Measurements from ENCODE around the gene PABPN1. TPM values are rescaled to one million over a fixed set of nuclear protein-coding genes. Genes with fewer than 3 reads are reported as not detected.
A peak's percentile ranks its signal among the peaks of the same experiment; 100 is the strongest.

Gene PABPN1
- total and polyA plus RNA-seq, 2 of the 13 experiments (the other 11 are each of a cell fraction or from before 2014, with no cell fraction given): 233 to 524 TPM

- TF ChIP-seq ZNF350 (CRISPR knock-in tag; IDR thresholded peaks at IDR 0.05; ENCODE audit: borderline replicate concordance, low read depth) (peak; percentile 99), MED8 (CRISPR knock-in tag; IDR thresholded peaks at IDR 0.05; ENCODE audit: insufficient replicate concordance) (peak; percentile 81), GMEB1 (CRISPR knock-in tag; IDR thresholded peaks at IDR 0.05; ENCODE audit: borderline replicate concordance) (peak; percentile 92), ASH2L (IDR thresholded peaks at IDR 0.05; ENCODE audit: insufficient read length, low read depth, low read length) (peak; percentile 95), ZNF224 (CRISPR knock-in tag; IDR thresholded peaks at IDR 0.05) (peak; percentile 62), FOXP1 (IDR thresholded peaks at IDR 0.05) (no peak), FOXP1 (CRISPR knock-in tag; IDR thresholded peaks at IDR 0.05) (peak; percentile 21; the same call in 1 of the 2 replicates), ATRX (CRISPR knock-in tag; IDR thresholded peaks at IDR 0.05; ENCODE audit: borderline replicate concordance) (no peak; the same call in 1 of the 2 replicates), CEBPZ (IDR thresholded peaks at IDR 0.05; ENCODE audit: low read length) (peak; percentile 99), HOXA7 (CRISPR knock-in tag; IDR thresholded peaks at IDR 0.05) (no peak), SMARCE1 (IDR thresholded peaks at IDR 0.05; ENCODE audit: borderline replicate concordance) (no peak), ZSCAN12 (CRISPR knock-in tag; IDR thresholded peaks at IDR 0.05) (peak; percentile 94)
- TF ChIP-seq, protein P1, sequence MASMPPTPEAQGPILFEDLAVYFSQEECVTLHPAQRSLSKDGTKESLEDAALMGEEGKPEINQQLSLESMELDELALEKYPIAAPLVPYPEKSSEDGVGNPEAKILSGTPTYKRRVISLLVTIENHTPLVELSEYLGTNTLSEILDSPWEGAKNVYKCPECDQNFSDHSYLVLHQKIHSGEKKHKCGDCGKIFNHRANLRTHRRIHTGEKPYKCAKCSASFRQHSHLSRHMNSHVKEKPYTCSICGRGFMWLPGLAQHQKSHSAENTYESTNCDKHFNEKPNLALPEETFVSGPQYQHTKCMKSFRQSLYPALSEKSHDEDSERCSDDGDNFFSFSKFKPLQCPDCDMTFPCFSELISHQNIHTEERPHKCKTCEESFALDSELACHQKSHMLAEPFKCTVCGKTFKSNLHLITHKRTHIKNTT (CRISPR knock-in tag; IDR thresholded peaks at IDR 0.05): no peak
- TF ChIP-seq, protein P2, sequence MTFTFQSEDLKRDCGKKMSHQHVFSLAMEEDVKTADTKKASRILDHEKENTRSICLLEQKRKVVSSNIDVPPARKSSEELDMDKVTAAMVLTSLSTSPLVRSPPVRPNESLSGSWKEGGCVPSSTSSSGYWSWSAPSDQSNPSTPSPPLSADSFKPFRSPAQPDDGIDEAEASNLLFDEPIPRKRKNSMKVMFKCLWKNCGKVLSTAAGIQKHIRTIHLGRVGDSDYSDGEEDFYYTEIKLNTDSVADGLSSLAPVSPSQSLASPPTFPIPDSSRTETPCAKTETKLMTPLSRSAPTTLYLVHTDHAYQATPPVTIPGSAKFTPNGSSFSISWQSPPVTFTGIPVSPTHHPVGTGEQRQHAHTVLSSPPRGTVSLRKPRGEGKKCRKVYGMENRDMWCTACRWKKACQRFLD (CRISPR knock-in tag; IDR thresholded peaks at IDR 0.05; ENCODE audit: borderline replicate concordance): peak; percentile 97
Observed at GRCh38 chr14:23320584-23321571, at the start of gene PABPN1 (continued).
